Measurements from ENCODE around the gene BSN.

Gene BSN

GRCh38 chr3:49649576-49649975 is 95.3 kb downstream of the BSN start:
- no peak for DNase-seq (ENCODE audit: low read depth)
- no peak overlapping the region for H3K4me3 ChIP-seq (ENCODE audit: control insufficient read depth, low read depth, low read length)
- TF ChIP-seq, protein P1, sequence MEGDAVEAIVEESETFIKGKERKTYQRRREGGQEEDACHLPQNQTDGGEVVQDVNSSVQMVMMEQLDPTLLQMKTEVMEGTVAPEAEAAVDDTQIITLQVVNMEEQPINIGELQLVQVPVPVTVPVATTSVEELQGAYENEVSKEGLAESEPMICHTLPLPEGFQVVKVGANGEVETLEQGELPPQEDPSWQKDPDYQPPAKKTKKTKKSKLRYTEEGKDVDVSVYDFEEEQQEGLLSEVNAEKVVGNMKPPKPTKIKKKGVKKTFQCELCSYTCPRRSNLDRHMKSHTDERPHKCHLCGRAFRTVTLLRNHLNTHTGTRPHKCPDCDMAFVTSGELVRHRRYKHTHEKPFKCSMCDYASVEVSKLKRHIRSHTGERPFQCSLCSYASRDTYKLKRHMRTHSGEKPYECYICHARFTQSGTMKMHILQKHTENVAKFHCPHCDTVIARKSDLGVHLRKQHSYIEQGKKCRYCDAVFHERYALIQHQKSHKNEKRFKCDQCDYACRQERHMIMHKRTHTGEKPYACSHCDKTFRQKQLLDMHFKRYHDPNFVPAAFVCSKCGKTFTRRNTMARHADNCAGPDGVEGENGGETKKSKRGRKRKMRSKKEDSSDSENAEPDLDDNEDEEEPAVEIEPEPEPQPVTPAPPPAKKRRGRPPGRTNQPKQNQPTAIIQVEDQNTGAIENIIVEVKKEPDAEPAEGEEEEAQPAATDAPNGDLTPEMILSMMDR (conservative IDR thresholded peaks at IDR 0.05; ENCODE audit: control insufficient read depth, insufficient read depth, low read depth, low read length) = no peak

GRCh38 chr3:49650177-49650576 is 95.9 kb downstream of the BSN start:
- TF ChIP-seq, protein P1 (conservative IDR thresholded peaks at IDR 0.05; ENCODE audit: control insufficient read depth, insufficient read depth, low read depth, low read length) = no peak
- no peak overlapping the region for H3K4me3 ChIP-seq (ENCODE audit: control insufficient read depth, low read depth, low read length)
- DNase-seq (ENCODE audit: low read depth) = no peak

DNA sequence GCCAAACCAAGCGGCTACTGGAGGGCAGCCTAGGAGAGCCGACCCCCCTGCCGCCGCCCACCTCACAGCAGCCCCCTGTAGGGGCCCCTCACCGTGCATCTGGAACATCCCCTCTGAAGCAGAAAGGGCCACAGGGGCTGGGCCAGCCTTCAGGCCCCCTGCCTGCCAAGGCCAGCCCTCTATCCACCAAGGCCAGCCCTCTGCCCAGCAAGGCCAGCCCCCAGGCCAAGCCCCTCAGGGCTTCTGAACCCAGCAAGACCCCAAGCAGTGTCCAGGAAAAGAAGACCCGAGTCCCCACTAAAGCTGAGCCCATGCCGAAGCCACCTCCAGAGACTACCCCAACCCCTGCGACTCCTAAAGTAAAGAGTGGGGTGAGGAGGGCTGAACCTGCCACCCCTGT is 96.4 kb downstream of the BSN start:
- TF ChIP-seq, protein P1 (conservative IDR thresholded peaks at IDR 0.05; ENCODE audit: control insufficient read depth, insufficient read depth, low read depth, low read length) = no peak
- DNase-seq (ENCODE audit: low read depth) = no peak
- no peak overlapping the region for H3K4me3 ChIP-seq (ENCODE audit: control insufficient read depth, low read depth, low read length)

DNA sequence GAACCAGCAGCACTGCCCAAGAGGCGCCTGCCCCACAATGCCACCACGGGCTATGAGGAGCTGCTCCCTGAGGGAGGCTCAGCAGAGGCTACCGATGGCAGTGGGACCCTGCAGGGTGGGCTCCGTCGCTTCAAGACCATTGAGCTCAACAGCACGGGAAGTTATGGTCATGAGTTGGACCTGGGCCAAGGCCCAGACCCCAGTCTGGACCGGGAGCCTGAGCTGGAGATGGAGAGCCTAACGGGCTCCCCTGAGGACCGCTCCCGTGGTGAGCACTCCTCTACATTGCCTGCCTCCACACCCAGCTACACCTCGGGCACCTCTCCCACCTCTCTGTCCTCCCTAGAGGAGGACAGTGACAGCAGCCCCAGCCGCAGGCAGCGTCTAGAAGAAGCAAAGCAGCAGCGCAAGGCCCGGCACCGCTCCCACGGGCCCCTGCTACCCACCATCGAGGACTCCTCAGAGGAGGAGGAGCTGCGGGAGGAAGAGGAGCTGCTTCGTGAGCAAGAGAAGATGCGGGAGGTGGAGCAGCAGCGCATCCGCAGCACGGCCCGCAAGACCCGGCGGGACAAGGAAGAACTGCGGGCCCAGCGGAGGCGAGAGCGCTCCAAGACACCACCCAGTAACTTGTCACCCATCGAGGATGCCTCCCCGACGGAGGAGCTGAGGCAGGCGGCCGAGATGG is 98.1 kb downstream of the BSN start:
- no peak overlapping the region for H3K4me3 ChIP-seq (ENCODE audit: control insufficient read depth, low read depth, low read length)
- TF ChIP-seq, protein P1 (conservative IDR thresholded peaks at IDR 0.05; ENCODE audit: control insufficient read depth, insufficient read depth, low read depth, low read length) = no peak
- no peak for DNase-seq (ENCODE audit: low read depth)

DNA sequence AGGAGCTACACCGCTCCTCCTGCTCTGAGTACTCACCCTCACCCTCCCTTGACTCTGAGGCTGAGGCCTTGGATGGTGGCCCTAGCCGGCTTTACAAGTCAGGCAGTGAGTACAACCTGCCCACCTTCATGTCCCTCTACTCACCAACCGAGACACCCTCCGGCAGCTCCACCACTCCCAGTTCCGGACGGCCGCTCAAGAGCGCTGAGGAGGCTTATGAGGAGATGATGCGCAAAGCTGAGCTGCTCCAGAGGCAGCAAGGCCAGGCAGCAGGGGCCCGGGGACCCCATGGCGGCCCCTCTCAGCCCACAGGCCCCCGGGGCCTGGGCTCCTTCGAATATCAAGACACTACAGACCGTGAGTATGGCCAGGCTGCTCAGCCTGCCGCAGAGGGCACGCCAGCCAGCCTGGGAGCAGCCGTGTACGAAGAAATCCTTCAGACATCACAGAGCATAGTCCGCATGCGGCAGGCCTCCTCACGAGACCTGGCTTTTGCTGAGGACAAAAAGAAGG is 98.7 kb downstream of the BSN start:
- DNase-seq (ENCODE audit: low read depth) = no peak
- TF ChIP-seq, protein P1 (conservative IDR thresholded peaks at IDR 0.05; ENCODE audit: control insufficient read depth, insufficient read depth, low read depth, low read length) = no peak
- H3K4me3 ChIP-seq (ENCODE audit: control insufficient read depth, low read depth, low read length) = no peak overlapping the region

DNA sequence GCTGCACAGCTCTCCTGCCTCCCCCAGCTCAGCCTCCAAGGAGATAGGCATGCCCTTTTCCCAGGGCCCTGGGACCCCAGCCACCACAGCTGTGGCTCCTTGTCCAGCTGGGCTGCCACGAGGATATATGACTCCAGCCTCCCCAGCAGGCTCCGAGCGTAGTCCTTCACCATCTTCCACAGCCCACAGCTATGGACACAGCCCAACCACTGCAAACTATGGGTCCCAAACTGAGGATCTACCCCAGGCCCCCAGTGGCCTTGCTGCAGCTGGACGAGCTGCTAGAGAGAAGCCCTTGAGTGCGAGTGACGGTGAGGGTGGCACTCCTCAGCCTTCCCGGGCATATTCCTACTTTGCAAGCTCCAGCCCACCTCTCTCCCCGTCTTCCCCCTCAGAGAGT is 99.3 kb downstream of the BSN start:
- no peak overlapping the region for H3K4me3 ChIP-seq (ENCODE audit: control insufficient read depth, low read depth, low read length)
- DNase-seq (ENCODE audit: low read depth) = no peak
- TF ChIP-seq, protein P1 (conservative IDR thresholded peaks at IDR 0.05; ENCODE audit: control insufficient read depth, insufficient read depth, low read depth, low read length) = no peak

Measured in fibroblast of mammary gland (primary cell).